ENCODE results near the gene ANKRD53. TPM values are rescaled to one million over a fixed set of nuclear protein-coding genes. Genes with fewer than 3 reads are reported as not detected.

Gene ANKRD53
- total RNA-seq, 1 experiment from 2014 or later, result not detected

DNA sequence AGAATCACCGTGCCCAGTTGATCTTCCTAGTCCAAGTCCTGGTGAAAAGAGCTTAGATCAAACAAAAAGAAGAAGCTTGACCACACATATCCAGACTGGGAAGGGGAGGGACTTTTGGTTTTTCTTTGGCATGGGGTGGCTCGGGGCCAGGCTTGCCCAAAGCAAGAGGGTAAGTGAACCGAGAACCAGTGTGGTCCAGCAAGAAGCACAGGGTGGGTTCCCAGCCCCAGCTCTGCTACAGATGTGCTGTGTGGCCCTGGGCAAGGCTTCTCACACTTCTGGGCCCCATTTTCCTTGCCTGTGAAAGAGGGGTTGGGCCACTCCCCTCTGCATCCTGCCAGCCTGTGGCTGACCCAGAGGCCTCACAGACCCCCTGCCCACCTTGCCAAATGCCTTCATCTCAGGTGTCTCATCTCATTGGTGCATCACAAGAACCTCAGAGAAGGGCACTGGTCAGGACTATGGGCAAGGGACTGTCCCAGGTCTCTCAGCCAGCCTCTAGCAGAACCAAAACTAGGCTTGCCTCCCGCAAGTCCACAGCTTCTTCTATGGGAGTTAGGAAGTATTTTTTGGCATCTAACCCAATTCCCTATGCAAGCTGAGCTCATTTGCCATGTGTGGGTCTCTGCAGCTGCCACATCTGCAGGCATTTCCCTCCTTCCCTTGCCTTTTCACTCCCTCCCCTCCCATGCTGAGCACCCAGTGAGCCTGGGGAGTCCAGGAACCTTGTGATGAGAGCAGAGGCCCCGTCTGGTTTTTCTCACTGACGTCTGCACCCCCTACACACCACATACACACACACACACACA lies 35.8 kb upstream of the ANKRD53 start:
- no peaks in the 10 kb centered on the region for H3K9me3 ChIP-seq (ENCODE audit: low read length)
- DNase-seq, result no peak
- H3K79me2 ChIP-seq (ENCODE audit: low read length), result no peaks in the 10 kb centered on the region
- H2AFZ ChIP-seq (ENCODE audit: low read length), result no peak overlapping the region
- H3K9ac ChIP-seq (ENCODE audit: low read length), result no peak overlapping the region
- no peaks in the 10 kb centered on the region for H3K27me3 ChIP-seq (ENCODE audit: low read length)
- no peak overlapping the region for H3K27ac ChIP-seq (ENCODE audit: low read length)
- H3K9me2 ChIP-seq (replicated peaks; ENCODE audit: insufficient read depth, low read length), result no peaks in the 10 kb centered on the region
- H3K4me3 ChIP-seq (ENCODE audit: low read length), result no peak overlapping the region
- no peaks in the 10 kb centered on the region for H3K36me3 ChIP-seq (ENCODE audit: insufficient read depth, low read length)
- H4K20me1 ChIP-seq (ENCODE audit: insufficient read depth, low read depth, low read length), result no peaks in the 10 kb centered on the region
- H3K4me1 ChIP-seq (ENCODE audit: low read length), result peaks cover 4% of the 10 kb centered on the region; the same call in 1 of the 2 replicates
- no peak overlapping the region for H3K4me2 ChIP-seq (ENCODE audit: low read depth, low read length, poor library complexity, severe bottlenecking)

DNA sequence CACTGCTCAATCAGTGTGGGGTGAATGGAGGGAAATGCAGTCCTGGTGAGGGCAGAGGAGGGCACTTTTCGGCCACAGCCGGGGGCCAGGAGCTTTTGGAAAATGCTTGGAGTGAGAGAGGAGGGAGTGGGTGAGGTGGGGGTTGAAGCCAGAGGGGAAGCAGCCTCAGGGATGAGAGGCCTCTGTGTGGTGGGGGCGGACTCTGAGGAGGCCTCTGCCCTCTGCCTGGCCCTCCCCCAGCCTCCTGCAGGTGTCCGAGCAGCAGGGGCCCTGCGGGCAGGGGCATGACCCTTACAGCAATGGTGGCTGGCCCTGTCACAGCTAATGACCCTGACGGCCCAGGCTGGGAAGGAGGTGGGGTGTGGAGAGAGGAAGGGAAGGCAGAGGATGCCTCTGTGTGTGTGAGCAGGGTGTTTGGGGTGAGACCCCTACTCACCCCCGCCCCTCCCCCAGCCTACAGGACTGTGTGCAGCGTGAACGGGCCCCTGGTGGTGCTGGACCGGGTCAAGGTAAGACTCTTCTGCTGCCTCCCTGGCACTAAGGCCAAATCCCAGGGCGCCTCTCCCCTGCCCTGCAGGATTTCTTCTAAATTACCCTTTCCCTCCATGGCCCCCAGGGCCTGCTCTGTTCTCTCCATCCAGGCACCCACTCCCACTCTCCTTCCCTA lies 35.1 kb upstream of the ANKRD53 start:
- Histone ChIP-seq H3K9ac (ENCODE audit: low read length) (no peak overlapping the region), H4K20me1 (ENCODE audit: insufficient read depth, low read depth, low read length) (no peaks in the 10 kb centered on the region), H3K79me2 (ENCODE audit: low read length) (no peaks in the 10 kb centered on the region), H3K9me2 (replicated peaks; ENCODE audit: insufficient read depth, low read length) (no peaks in the 10 kb centered on the region), H3K4me3 (ENCODE audit: low read length) (no peak overlapping the region), H3K27me3 (ENCODE audit: low read length) (no peaks in the 10 kb centered on the region), H3K4me1 (ENCODE audit: low read length) (peaks cover 9% of the 10 kb centered on the region), H3K36me3 (ENCODE audit: insufficient read depth, low read length) (no peaks in the 10 kb centered on the region), H3K4me2 (ENCODE audit: low read depth, low read length, poor library complexity, severe bottlenecking) (no peak overlapping the region), H3K9me3 (ENCODE audit: low read length) (no peaks in the 10 kb centered on the region), H2AFZ (ENCODE audit: low read length) (no peak overlapping the region), H3K27ac (ENCODE audit: low read length) (no peak overlapping the region)
- no peak for DNase-seq

DNA sequence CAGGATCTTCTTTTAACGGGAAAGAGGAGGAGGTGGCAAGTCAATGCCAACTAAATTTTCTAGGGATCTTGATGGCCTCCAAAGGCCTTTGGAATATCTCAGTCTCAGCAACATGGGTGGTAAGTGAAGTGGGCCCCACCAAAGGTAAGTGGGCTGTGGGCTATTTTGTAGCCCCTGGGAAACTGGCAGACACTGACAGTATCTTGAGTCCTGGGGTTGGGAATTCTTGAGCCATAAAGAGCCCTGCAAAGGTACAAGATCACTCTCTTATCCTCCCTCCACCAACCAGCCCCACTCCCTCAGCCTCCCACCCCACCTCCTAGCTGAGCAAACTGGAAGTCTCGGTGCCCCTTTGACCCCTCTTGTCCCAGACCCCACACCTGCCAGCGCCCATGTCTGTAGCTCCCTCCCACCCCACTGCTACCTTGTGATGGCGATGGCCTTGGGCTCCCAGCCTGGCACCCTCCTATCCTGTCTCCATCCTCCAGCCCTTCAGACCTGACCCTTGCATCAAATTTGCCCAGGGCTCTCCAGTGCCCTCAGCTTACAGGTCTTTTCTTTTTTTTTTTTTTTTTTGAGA lies 34.2 kb upstream of the ANKRD53 start:
- H3K4me1 ChIP-seq (ENCODE audit: low read length), result peaks cover 12% of the 10 kb centered on the region
- no peaks in the 10 kb centered on the region for H3K9me2 ChIP-seq (replicated peaks; ENCODE audit: insufficient read depth, low read length)
- no peaks in the 10 kb centered on the region for H4K20me1 ChIP-seq (ENCODE audit: insufficient read depth, low read depth, low read length)
- H3K79me2 ChIP-seq (ENCODE audit: low read length), result no peaks in the 10 kb centered on the region
- no peak overlapping the region for H2AFZ ChIP-seq (ENCODE audit: low read length)
- H3K9me3 ChIP-seq (ENCODE audit: low read length), result no peaks in the 10 kb centered on the region
- H3K27ac ChIP-seq (ENCODE audit: low read length), result no peak overlapping the region
- no peaks in the 10 kb centered on the region for H3K36me3 ChIP-seq (ENCODE audit: insufficient read depth, low read length)
- no peak overlapping the region for H3K4me2 ChIP-seq (ENCODE audit: low read depth, low read length, poor library complexity, severe bottlenecking)
- no peaks in the 10 kb centered on the region for H3K27me3 ChIP-seq (ENCODE audit: low read length)
- no peak overlapping the region for H3K4me3 ChIP-seq (ENCODE audit: low read length)
- no peak overlapping the region for H3K9ac ChIP-seq (ENCODE audit: low read length)
- DNase-seq, result no peak

DNA sequence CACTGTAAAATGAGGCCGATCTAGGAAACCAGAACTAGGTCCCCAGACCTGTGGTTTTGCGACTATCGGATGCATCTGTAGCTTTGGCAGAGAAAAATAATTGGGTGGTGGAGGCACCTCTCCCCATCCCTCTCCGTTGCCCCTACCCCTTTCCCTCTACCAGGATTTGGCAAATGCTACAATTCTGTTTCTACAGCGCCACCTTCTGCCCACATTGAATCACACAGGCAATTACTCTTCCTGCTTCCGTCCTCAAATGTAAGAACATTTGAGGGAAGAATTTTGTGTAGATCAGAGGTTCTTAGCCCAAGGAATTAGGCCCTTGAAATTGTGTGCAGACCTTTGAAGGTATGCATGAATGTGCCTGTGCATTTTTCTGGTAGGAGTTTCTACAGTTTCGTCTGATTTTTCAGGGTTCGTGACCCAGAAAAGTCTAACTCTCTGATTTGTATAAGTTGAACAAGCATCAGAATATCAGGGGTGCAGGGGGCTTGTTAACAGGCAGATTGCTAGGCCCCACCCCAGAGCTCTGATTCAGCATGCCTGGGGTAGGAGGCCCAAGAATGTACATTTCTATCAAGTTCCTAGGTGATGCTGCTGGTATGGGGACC lies 31.5 kb upstream of the ANKRD53 start:
- Histone ChIP-seq H3K4me3 (ENCODE audit: low read length) (peak overlapping the region; percentile 50; the same call in 1 of the 2 replicates), H4K20me1 (ENCODE audit: insufficient read depth, low read depth, low read length) (no peaks in the 10 kb centered on the region), H3K27me3 (ENCODE audit: low read length) (no peaks in the 10 kb centered on the region), H3K27ac (ENCODE audit: low read length) (no peak overlapping the region), H2AFZ (ENCODE audit: low read length) (peak overlapping the region; percentile 92; the same call in 1 of the 2 replicates), H3K9me3 (ENCODE audit: low read length) (no peaks in the 10 kb centered on the region), H3K4me1 (ENCODE audit: low read length) (peaks cover 12% of the 10 kb centered on the region), H3K9ac (ENCODE audit: low read length) (peak overlapping the region; percentile 5; the same call in 1 of the 2 replicates), H3K9me2 (replicated peaks; ENCODE audit: insufficient read depth, low read length) (no peaks in the 10 kb centered on the region), H3K36me3 (ENCODE audit: insufficient read depth, low read length) (no peaks in the 10 kb centered on the region), H3K4me2 (ENCODE audit: low read depth, low read length, poor library complexity, severe bottlenecking) (peak overlapping the region; percentile 18), H3K79me2 (ENCODE audit: low read length) (no peaks in the 10 kb centered on the region)
- peak; percentile 80 for DNase-seq

DNA sequence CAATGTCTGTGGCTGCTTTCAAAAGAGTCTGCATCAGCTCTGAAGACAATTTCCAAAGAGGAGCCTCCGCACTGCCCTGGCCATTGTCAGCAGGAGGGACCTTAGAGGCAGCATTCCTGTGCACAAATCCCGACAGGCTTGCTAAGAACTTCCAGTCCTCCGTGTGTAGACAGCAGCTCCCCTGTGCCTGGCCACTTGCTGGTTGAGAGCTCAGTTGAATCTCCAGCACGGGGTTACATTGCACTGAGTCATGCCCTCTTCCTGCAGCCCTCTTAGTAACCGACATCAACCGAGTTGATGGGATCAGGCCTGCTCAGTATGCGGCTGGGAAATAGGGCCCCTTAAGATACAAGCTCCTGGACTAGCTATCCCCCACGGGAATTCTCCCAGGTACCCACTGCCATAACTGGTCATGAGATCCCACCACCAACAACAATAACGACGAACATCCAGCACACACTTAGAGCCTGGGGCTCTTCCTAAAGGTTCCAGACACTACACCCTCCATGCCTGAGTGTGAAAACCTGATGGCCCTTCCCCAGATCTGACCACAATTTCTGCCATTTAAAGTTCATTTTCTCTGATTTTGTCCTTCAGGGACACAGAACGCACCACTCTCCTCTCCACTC lies 30.8 kb upstream of the ANKRD53 start:
- Histone ChIP-seq H3K27ac (ENCODE audit: low read length) (no peak overlapping the region), H3K9ac (ENCODE audit: low read length) (peak overlapping the region; percentile 52), H3K4me2 (ENCODE audit: low read depth, low read length, poor library complexity, severe bottlenecking) (peak overlapping the region; percentile 60), H4K20me1 (ENCODE audit: insufficient read depth, low read depth, low read length) (no peaks in the 10 kb centered on the region), H3K27me3 (ENCODE audit: low read length) (no peaks in the 10 kb centered on the region), H3K36me3 (ENCODE audit: insufficient read depth, low read length) (no peaks in the 10 kb centered on the region), H2AFZ (ENCODE audit: low read length) (peak overlapping the region; percentile 85; the same call in 1 of the 2 replicates), H3K79me2 (ENCODE audit: low read length) (no peaks in the 10 kb centered on the region), H3K9me2 (replicated peaks; ENCODE audit: insufficient read depth, low read length) (no peaks in the 10 kb centered on the region), H3K9me3 (ENCODE audit: low read length) (no peaks in the 10 kb centered on the region), H3K4me3 (ENCODE audit: low read length) (peak overlapping the region; percentile 50; the same call in 1 of the 2 replicates), H3K4me1 (ENCODE audit: low read length) (peaks cover 12% of the 10 kb centered on the region)
- DNase-seq, result no peak

DNA sequence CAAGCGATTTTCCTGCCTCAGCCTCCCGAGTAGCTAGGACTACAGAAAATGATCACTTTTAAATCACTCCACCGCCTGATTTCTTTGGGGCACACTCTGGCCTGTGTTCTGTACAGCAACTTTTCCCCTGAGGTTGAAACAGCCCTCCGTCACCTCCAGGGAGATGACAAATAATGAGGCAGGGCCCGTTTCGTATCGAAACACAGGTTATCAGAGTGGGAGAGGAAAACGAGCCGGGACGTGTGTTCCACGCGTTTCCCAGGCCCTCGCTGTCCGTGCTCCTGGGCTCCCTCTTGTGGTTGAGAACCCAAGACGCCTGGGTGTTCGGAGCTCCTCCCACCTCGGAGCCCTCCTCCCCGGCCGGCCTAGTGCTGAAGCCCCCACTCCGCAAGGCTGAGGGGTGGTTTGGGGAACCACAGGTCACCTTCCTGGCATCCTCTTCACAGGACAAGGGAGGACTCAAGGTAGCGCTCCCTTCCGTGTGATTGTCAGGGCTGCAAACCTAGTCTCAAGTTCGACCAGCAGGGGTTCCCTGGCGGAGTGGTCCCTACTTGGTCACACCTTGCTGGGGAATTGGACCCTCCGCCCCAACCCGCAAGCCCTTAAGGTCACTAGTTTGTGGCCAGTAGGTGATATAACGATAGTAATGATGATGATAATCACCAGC lies 30.0 kb upstream of the ANKRD53 start:
- H2AFZ ChIP-seq (ENCODE audit: low read length), result peak overlapping the region; percentile 85; the same call in 1 of the 2 replicates
- no peak overlapping the region for H3K27ac ChIP-seq (ENCODE audit: low read length)
- no peaks in the 10 kb centered on the region for H3K79me2 ChIP-seq (ENCODE audit: low read length)
- H3K4me2 ChIP-seq (ENCODE audit: low read depth, low read length, poor library complexity, severe bottlenecking), result peak overlapping the region; percentile 60
- H4K20me1 ChIP-seq (ENCODE audit: insufficient read depth, low read depth, low read length), result no peaks in the 10 kb centered on the region
- H3K4me3 ChIP-seq (ENCODE audit: low read length), result peak overlapping the region; percentile 50; the same call in 1 of the 2 replicates
- H3K9me3 ChIP-seq (ENCODE audit: low read length), result no peaks in the 10 kb centered on the region
- no peaks in the 10 kb centered on the region for H3K27me3 ChIP-seq (ENCODE audit: low read length)
- peaks cover 12% of the 10 kb centered on the region for H3K4me1 ChIP-seq (ENCODE audit: low read length)
- peak; percentile 93 for DNase-seq
- no peaks in the 10 kb centered on the region for H3K36me3 ChIP-seq (ENCODE audit: insufficient read depth, low read length)
- no peaks in the 10 kb centered on the region for H3K9me2 ChIP-seq (replicated peaks; ENCODE audit: insufficient read depth, low read length)
- H3K9ac ChIP-seq (ENCODE audit: low read length), result peak overlapping the region; percentile 52

DNA sequence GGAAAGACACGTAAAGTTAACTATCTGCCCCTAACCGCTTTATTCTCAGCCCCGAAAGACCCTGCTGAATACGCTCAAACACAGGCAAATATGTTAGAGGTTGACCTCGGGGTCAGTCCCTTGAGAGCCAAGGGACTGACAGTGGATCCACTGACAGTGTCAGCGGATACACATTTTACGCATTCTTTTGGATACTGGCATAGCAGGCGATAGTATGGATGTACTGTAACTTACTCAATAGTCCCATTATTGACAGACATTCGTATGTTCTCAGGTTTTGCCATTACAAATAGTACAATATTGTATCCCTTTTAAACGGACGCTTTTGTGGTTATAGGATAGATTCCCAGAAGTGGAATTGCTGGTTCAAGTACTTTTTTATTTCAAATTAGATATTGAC lies 29.3 kb upstream of the ANKRD53 start:
- Histone ChIP-seq H2AFZ (ENCODE audit: low read length) (no peak overlapping the region), H3K4me2 (ENCODE audit: low read depth, low read length, poor library complexity, severe bottlenecking) (no peak overlapping the region)

More for the DNA sequence above, 29.3 kb upstream of the ANKRD53 start:
- H3K9me2 ChIP-seq (replicated peaks; ENCODE audit: insufficient read depth, low read length), result no peaks in the 10 kb centered on the region
- no peak overlapping the region for H3K4me3 ChIP-seq (ENCODE audit: low read length)
- no peak overlapping the region for H3K27ac ChIP-seq (ENCODE audit: low read length)
- H3K9ac ChIP-seq (ENCODE audit: low read length), result no peak overlapping the region
- H3K9me3 ChIP-seq (ENCODE audit: low read length), result no peaks in the 10 kb centered on the region
- no peaks in the 10 kb centered on the region for H3K36me3 ChIP-seq (ENCODE audit: insufficient read depth, low read length)
- DNase-seq, result no peak
- no peaks in the 10 kb centered on the region for H3K79me2 ChIP-seq (ENCODE audit: low read length)
- peaks cover 12% of the 10 kb centered on the region for H3K4me1 ChIP-seq (ENCODE audit: low read length)
- H4K20me1 ChIP-seq (ENCODE audit: insufficient read depth, low read depth, low read length), result no peaks in the 10 kb centered on the region
- H3K27me3 ChIP-seq (ENCODE audit: low read length), result no peaks in the 10 kb centered on the region

All from Karpas-422 (cell line).